Gastroesophageal sphincter (tissue), 4 donors: Measurements from ENCODE around the gene TSC22D3. TPM values are rescaled to one million over a fixed set of nuclear protein-coding genes. Genes with fewer than 3 reads are reported as not detected.

Source experiments
- ATAC-seq: fragments of 150-250 bp; one replicate; pipeline ENCODE4 v1.9.1; 2016; ENCODE audit warnings: mild to moderate bottlenecking, moderate library complexity
- H3K27ac ChIP-seq, 4 donors: fragments of 200-600 bp; sonication (generic) in 3 of 4; 1 replicate in 3 of 4; 2 replicates in 1 of 4; pipeline ENCODE4 v1.5.1; 2016 to 2019
- H3K27me3 ChIP-seq: fragments of 200-600 bp; sonication (generic); one replicate; pipeline ENCODE4 v1.5.1; 2019
- H3K36me3 ChIP-seq, 2 donors: fragments of 200-600 bp; sonication (generic); one replicate each; pipeline ENCODE4 v1.5.1; 2019; ENCODE audit warnings: control low read depth in 1 of 2
- H3K4me1 ChIP-seq, 3 donors: fragments of 200-600 bp; sonication (generic); 1 replicate in 2 of 3; 2 replicates in 1 of 3; pipeline ENCODE4 v1.5.1; 2016 to 2019; ENCODE audit warnings: control low read depth in 2 of 3
- H3K4me3 ChIP-seq, 2 donors: fragments of 200-600 bp; sonication (generic); one replicate each; pipeline ENCODE4 v1.5.1; 2019; ENCODE audit warnings: mild to moderate bottlenecking in 1 of 2, moderate library complexity in 1 of 2
- H3K9me3 ChIP-seq, 3 donors: fragments of 200-600 bp; sonication (generic); one replicate each; pipeline ENCODE4 v1.5.1; 2017 to 2019; ENCODE audit warnings: control low read depth in 2 of 3
- EP300 ChIP-seq: sonication (generic); formaldehyde crosslinking; IDR thresholded peaks from one replicate; pipeline ENCODE4 v1.6.1; 2017; ENCODE audit warnings: antibody characterized with exemption, mild to moderate bottlenecking
- POLR2A ChIP-seq, 2 donors: fragments of 450-650 bp; IDR thresholded peaks; one replicate each; pipeline ENCODE4 v1.6.1; 2017; ENCODE audit warnings: antibody characterized with exemption in 2 of 2, mild to moderate bottlenecking in 2 of 2, moderate library complexity in 1 of 2
- POLR2AphosphoS5 ChIP-seq: sonication (generic); formaldehyde crosslinking; IDR thresholded peaks from one replicate; pipeline ENCODE4 v1.6.1; 2017; ENCODE audit warnings: antibody characterized with exemption
- WGBS, 2 donors: methylation state at CpG; one replicate each; pipeline ENCODE4 v1.1.5; 2018; ENCODE audit warnings: low coverage in 1 of 2; 5-methylcytosine and 5-hydroxymethylcytosine counted together
- total RNA-seq, 4 donors: library from RNA; depleted of rRNA; stranded (reverse); fragments of >200 nt; gene quantifications; one replicate each; pipeline ENCODE4 v1.1.0, GENCODE V29; 2016
- TF ChIP-seq, protein P1 (sequence below), 4 experiments: fragments of 200-600 bp in 2 of 4; fragments of 450-650 bp in 2 of 4; sonication (generic) in 1 of 4; IDR thresholded peaks; one replicate each; pipeline ENCODE4 v1.5.1; 2017 to 2019; ENCODE audit warnings: antibody characterized with exemption in 4 of 4, mild to moderate bottlenecking in 2 of 4, moderate library complexity in 2 of 4

TSC22D3 gene
- total RNA-seq, 4 donors from 2014 or later: 561 to 849 (median 691) TPM

DNA sequence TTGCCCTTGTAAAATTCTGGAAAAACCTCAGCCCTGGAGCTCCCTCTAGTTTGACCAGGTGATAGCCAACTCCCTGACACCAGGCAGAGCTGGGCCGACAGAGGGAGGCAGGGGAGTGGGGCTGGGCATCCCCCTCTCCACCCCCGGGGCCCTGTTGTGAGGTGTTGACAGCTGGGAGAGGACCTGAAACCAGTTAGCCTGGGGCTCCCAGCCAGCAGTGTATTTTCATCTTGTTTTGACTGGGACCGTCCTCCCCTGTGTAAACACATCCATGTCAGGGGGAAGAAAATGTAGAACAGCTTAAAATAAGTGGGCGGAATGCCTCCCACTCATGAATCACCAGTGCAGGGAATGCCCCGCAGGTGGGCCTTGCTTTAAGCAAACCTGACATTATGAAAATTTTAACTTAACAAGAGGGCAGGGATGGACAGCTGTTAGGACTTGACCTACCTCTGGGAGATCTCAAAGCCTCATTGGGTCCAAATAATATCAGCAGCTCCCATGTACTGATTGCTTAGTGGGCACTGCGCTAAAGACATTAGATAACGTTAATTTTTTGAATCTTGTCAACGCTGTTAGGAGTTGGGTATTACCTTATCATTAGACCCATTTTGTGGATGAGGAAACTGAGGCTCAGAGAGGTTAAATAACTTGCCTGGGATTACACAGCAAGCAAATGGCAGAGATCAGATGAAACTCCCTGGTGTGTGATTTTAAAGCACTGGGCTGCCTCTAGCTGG is 45.9 kb downstream of the TSC22D3 start:
- no peaks in the 10 kb centered on the region for H3K9me3 ChIP-seq
- no peaks in the 10 kb centered on the region for H3K27me3 ChIP-seq
- H3K27ac ChIP-seq: peak overlapping the region; percentile 83 to 90 (median 87)
- 61 to 88% methylated on average over 3 of the region's 8 CpGs for WGBS, 2 donors
- TF ChIP-seq, protein P1, sequence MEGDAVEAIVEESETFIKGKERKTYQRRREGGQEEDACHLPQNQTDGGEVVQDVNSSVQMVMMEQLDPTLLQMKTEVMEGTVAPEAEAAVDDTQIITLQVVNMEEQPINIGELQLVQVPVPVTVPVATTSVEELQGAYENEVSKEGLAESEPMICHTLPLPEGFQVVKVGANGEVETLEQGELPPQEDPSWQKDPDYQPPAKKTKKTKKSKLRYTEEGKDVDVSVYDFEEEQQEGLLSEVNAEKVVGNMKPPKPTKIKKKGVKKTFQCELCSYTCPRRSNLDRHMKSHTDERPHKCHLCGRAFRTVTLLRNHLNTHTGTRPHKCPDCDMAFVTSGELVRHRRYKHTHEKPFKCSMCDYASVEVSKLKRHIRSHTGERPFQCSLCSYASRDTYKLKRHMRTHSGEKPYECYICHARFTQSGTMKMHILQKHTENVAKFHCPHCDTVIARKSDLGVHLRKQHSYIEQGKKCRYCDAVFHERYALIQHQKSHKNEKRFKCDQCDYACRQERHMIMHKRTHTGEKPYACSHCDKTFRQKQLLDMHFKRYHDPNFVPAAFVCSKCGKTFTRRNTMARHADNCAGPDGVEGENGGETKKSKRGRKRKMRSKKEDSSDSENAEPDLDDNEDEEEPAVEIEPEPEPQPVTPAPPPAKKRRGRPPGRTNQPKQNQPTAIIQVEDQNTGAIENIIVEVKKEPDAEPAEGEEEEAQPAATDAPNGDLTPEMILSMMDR (IDR thresholded peaks at IDR 0.05): peak in 1 of 4 experiments; percentile 20
- TF ChIP-seq POLR2AphosphoS5 (peak; percentile 80), POLR2A (IDR thresholded peaks at IDR 0.05) (no peak), EP300 (no peak)
- peaks cover 16 to 97% (median 23%) of the 10 kb centered on the region in 3 donors for H3K4me1 ChIP-seq
- no peaks in the 10 kb centered on the region for H3K36me3 ChIP-seq
- peak; percentile 35 for ATAC-seq
- no peak overlapping the region for H3K4me3 ChIP-seq

DNA sequence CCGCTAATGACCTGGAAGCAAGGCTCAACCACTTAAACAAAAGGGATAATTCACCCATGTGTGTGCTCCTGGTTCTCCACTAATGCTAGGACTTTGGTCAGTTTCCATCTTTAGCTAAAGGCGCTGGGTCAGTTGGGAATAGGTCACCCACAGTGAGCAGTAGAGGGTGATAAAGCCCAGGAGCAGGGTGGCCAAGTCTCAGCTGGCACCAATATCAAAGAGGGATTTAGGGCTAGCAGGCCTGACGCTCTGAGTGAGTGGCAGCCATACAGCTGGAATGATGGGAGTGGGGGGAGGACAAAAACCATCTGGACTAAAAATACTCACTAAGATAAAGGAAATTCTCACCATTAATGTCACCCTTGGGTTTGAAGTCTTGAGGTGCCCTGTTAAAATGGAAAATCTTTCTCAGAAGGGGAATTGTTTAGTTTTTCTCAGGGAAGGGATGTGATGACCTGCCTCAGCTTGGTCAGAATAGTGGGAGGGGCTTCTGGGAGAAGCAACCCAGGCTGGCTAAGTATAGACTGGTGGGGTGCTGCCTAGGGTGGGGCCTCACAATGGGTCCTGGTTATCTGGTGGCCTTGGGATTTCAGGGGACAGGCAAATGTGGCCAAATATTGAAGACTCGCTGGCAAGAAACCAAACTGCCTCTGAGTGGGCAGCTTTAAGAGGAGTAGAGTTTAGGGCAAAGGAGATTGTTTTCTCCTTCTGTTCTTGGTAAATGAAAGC is 47.1 kb downstream of the TSC22D3 start:
- 25 to 75% methylated on average over 1 to 3 of the region's 4 CpGs for WGBS, 2 donors
- ATAC-seq: no peak
- TF ChIP-seq EP300 (no peak), POLR2AphosphoS5 (no peak), POLR2A (IDR thresholded peaks at IDR 0.05) (no peak)
- TF ChIP-seq, protein P1 (IDR thresholded peaks at IDR 0.05): no peak
- Histone ChIP-seq H3K4me3 (no peak overlapping the region), H3K4me1 (peaks cover 16 to 99% (median 23%) of the 10 kb centered on the region in 3 donors), H3K27ac (peak overlapping the region; percentile 83 to 90 (median 87)), H3K36me3 (no peaks in the 10 kb centered on the region), H3K27me3 (no peaks in the 10 kb centered on the region), H3K9me3 (no peaks in the 10 kb centered on the region)

DNA sequence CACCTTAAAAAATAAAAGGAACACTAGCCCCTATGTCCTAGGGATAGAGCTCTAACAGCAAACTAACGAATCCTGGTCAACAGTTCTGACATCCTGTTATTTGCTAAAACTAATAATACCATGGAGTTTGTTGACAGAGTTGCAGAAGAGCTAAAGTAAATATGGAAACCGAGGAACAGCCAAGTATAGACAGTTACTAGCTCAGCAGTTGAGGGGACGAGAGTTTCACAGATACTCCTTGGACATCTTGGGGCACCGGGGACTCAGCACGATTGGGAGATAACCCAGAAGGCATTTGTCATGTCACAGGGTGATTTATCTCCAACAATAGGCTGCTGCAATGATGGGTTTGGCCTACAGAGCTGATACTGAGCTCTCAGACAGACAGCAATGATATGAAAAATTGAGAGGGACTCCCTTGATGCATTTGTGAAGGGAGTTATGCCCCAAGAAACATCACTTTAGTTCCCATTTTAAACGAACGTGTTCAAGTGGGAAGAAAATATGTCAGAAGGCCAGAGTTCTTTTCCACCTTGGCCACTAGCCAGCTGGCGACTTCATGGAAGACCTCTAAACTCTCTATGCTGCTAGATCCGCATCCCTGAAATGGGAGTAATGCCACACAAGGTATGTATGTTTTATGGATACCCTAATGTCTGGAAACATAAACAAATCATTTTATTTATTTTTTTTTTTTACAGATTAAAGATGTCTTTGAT is 48.6 kb downstream of the TSC22D3 start:
- no peaks in the 10 kb centered on the region for H3K36me3 ChIP-seq
- no peaks in the 10 kb centered on the region for H3K27me3 ChIP-seq
- WGBS, 2 donors: 53 to 62% methylated on average over 5 to 9 of the region's 9 CpGs
- TF ChIP-seq POLR2AphosphoS5 (no peak), POLR2A (IDR thresholded peaks at IDR 0.05) (no peak), EP300 (no peak)
- TF ChIP-seq, protein P1 (IDR thresholded peaks at IDR 0.05): no peak
- peak overlapping the region; percentile 43 to 87 (median 68) for H3K27ac ChIP-seq
- H3K4me1 ChIP-seq: peaks cover 16 to 97% (median 23%) of the 10 kb centered on the region in 3 donors
- no peak for ATAC-seq
- no peaks in the 10 kb centered on the region for H3K9me3 ChIP-seq
- H3K4me3 ChIP-seq: no peak overlapping the region

DNA sequence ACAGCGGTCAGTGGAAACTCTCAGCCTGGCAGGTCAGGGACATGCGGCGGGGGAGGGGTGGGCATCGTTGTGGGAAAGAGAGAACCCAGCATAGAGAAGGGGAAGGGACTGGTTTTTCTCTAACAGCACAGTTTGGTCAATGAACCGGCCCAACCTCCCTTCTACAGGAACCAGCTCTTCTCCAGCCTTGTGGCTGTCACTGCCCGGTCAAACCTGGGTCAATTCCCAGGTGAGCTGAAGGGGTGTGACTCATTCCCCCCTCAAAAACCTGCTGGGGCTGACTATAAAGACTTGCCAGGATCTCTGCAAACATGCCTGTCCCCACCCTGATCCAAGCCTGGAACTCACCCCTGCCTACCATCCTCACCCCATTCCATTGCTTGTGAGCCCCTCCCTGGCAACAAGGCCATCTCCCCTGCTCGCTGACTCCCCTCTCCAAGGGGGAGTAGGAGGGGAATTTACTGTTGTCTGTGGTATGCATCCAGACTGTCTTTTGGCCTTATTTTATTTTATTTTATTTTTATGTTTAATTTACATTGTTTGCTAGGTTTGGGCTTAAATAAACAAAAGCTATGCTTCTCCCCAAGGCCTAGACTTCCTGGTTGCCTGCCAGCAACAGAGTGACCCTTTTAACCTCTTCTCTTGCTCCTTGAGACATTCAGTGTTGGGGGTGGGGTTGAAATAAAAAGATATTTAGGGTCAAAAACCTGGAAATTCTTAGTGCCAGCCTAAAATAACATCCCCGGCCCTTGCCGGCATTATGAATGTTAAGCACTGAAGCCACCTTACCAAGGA is 49.6 kb downstream of the TSC22D3 start:
- 66 to 81% methylated on average over 3 to 7 of the region's 9 CpGs for WGBS, 2 donors
- Histone ChIP-seq H3K27me3 (no peaks in the 10 kb centered on the region), H3K4me3 (no peak overlapping the region), H3K27ac (peak overlapping the region in 2 of 4 donors; percentile 83 to 87), H3K4me1 (peaks cover 16 to 98% (median 23%) of the 10 kb centered on the region in 3 donors), H3K9me3 (no peaks in the 10 kb centered on the region), H3K36me3 (no peaks in the 10 kb centered on the region)
- ATAC-seq: no peak
- TF ChIP-seq EP300 (no peak), POLR2AphosphoS5 (no peak), POLR2A (IDR thresholded peaks at IDR 0.05) (no peak)
- TF ChIP-seq, protein P1 (IDR thresholded peaks at IDR 0.05): no peak
